Ramos (cell line): ENCODE results near the gene JAZF1.

Experiments used
- in situ Hi-C: fragments of 300-500 bp; cut with MboI; formaldehyde crosslinking; loops from one replicate; pipeline ENCODE4 v1.14.3; 2022; ENCODE audit warnings: low sequenced_read_pairs; ENCODE audit not compliant: unreplicated experiment

Gene JAZF1

DNA sequence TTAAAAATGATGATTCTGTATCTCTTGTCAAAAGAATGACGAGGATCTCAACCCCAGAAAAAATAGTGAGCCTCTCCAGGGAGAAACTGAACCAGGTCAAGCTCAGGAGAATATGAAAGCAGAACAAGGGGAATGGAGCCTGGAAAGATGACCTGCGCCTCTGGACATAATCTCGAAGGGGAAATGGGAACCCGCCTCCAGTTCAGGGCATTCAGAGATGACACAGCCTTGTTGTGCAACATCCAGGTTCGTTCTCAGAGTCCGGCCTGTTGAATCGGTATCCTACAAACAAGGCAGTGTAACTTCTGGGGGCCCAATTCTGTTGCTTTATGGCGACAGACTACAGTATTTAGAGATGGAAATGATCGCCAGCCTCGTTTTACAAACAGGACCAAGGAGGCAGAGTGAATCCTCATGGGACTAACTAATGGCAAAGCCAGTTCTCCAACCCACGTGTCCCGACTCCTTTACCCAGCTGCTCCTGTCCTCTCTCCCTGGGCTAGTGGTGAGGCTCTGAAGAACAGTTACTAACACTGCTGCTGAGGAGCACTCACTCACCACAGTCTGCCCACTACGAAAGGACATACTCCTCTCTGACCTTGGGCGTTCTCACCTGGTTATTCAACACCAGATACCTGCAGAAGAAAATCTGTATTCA is 67.6 kb downstream of the JAZF1 start:
- in situ Hi-C loops = no loop called here

GRCh38 chr7:28112467-28112866 is 68.1 kb downstream of the JAZF1 start:
- in situ Hi-C loops = no loop called here

GRCh38 chr7:28112012-28112411 is 68.6 kb downstream of the JAZF1 start:
- in situ Hi-C loops = no loop called here

- in situ Hi-C loops = no loop called here
Measured at GRCh38 chr7:28110427-28111012, 70.1 kb downstream of the JAZF1 start.

- in situ Hi-C loops = no loop called here
Measured at GRCh38 chr7:28108747-28109146, 71.8 kb downstream of the JAZF1 start.

DNA sequence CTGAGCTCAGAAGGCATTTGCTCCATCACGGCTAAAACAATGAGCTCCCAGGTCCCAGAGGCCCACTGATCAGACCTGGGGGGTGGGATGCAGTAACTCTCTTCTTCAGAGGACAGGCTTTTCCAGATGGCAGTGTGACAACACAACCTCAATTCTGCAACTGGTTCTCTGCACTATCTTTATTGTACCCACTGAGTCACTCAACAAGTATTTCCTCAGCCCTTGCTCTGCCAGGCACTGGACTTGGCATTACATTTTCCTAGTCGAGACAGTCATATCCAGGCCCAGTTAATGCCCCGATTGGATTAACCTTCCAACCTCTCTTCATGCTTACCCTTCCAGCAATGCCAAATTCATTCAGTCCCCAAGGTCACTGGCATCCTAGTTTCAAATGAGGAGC is 72.6 kb downstream of the JAZF1 start:
- in situ Hi-C loops = no loop called here

DNA sequence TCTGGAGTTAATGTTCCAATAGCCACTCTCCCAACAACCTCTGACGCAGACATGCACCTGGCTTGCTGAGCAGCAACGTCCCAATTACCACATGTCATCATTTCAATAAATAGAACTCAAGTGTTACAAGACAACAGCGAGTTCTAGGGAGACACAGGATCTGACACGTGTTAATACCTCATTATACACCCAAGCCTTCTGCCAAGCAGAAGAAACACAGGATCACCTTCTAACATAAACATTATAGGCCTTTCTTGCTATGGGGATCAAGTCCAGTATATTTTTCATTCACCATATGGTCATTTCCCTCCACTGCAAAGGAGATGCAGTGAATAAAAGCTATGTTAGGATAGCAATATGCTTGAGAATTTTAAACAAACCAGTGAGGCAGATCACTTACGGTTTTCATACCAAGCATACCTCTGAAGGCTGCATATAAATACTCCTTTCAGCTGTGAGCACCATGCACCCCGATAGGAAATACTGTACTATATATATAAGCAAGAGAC is 74.2 kb downstream of the JAZF1 start:
- in situ Hi-C loops = no loop called here

- in situ Hi-C loops = no loop called here
Measured at GRCh38 chr7:28105234-28105633, 75.4 kb downstream of the JAZF1 start.

- in situ Hi-C loops = no loop called here
Measured at GRCh38 chr7:28104811-28105210, 75.8 kb downstream of the JAZF1 start.

GRCh38 chr7:28104041-28104541 is 76.5 kb downstream of the JAZF1 start:
- in situ Hi-C loops = no loop called here

DNA sequence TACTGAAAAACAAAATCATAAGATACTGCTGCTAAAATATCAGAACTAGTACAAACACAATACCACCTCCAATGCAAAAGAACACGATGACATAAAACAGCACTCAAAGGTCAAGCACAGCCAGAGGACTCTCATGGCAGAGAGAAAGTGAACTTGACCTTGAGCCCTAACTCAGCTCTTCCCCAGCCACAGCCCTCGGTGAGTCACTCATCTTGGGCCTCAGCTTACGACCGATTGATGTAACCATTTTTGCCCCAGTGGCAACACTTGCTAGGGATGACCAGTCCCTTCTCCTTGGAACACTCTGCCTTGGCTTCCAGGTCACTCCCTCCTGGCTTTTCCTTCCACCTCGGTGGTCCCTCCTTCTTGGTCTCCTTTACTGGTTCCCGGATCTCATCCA is 77.8 kb downstream of the JAZF1 start:
- in situ Hi-C loops = no loop called here

- in situ Hi-C loops = loop anchor here (10.0 kb wide), 1 partner anchor 902 kb away; no protein-coding TSS in a partner anchor
Measured at GRCh38 chr7:28096713-28097112, 83.9 kb downstream of the JAZF1 start.

- in situ Hi-C loops = loop anchor here (10.0 kb wide), 1 partner anchor 900 kb away; no protein-coding TSS in a partner anchor
Measured at GRCh38 chr7:28095231-28095630, 85.4 kb downstream of the JAZF1 start.

DNA sequence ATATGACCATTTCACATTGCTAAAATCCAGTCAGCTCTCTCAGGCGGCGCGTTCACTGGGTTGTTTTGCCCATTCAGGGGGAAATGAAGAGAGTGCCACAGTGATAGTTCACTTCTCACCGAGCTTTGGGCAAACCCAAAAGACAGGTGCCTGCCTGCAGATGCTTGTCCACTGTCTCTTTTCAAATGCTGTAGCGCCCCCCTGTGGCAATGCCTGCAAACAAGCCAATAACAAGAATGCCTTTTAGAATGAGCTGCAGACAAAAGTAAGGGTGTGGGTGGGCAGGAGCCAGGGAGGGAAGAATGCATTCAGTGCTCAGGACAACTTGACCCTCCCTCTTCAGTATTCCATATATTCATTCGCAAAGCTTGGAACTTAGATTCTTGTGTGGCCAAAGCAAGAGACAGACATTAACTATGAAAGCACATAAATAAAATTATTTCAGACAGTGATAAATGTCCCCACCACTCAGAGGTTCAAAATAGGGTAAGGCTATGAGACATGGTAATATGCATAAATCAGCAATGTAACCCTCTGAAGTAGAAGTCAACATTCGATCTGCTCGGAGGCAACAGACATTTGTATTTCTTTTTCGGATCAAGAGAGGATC is 86.9 kb downstream of the JAZF1 start:
- in situ Hi-C loops = loop anchor here (10.0 kb wide), 1 partner anchor 899 kb away; no protein-coding TSS in a partner anchor

DNA sequence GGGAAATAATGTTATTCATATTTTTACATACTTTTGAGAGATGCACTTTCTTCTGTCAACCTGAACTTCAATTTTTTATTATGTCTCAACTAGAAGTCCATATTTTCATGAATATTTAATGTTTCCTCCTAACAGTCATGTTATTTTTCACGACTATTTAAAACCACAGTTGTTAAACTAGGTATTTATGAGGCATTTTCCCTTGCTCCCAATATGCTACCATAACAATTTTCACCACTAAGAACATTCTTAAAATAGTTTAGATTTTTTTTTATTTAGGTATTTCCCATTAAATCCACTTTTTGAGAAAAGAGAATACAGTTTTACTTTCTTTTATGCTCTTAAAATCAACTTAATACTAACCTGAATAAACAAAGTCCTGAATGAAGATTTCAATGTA is 89.4 kb downstream of the JAZF1 start:
- in situ Hi-C loops = loop anchor here (10.0 kb wide), 1 partner anchor 896 kb away; no protein-coding TSS in a partner anchor

DNA sequence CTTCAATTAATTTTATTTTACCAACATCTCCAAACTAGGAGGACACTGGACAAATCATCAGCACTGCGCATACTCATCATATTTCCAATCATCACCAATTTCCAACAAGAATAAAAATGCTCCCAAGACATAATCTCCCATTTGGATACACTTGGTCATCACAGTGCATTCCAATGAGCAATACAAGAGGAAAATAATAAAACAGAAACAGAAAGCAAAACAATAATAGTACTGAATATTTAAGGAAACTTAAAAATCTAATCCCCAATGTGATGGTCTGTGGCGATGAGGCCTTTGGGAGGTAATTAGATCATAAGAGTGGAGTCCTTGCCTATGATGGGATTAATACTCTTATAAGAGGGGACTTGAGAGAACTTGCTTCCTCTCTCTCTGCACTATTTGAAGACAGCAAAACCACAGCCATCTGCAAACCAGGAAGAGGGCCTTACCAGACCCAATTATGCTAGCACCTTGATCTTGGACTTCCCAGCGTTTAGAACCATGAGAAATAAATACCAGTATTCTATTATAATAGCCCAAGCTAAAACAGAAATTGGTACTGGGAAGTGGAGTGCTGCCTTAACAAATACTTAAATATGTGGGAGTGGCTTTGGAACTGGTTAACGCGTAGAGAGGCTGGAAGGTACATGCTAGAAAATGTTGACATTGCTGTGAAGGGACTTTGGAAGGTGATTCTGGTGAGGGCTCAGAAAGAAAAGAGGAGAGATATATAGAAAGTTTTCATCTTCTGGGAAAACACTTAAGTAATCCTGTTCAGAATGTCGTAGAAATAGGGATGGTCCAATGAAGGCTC is 91.5 kb downstream of the JAZF1 start:
- in situ Hi-C loops = no loop called here

- in situ Hi-C loops = no loop called here
Measured at GRCh38 chr7:28088032-28088431, 92.6 kb downstream of the JAZF1 start.

- in situ Hi-C loops = no loop called here
Measured at GRCh38 chr7:28086198-28086597, 94.4 kb downstream of the JAZF1 start.

GRCh38 chr7:28083998-28084985 is 96.3 kb downstream of the JAZF1 start:
- in situ Hi-C loops = no loop called here
